GM12864 (cell line): ENCODE measurements around the gene GSDMA.

Source experiments
- DNase-seq: peaks from one replicate; pipeline ENCODE4 v3.0.0-alpha.2; 2011; ENCODE audit warnings: low read depth
- H3K4me3 ChIP-seq: 2 replicates; pipeline ENCODE4 v1.5.1; 2011; ENCODE audit warnings: mild to moderate bottlenecking, low read depth, low read length, control low read depth
- CTCF ChIP-seq: IDR thresholded peaks from 2 replicates; pipeline ENCODE4 v1.5.1; 2011; ENCODE audit warnings: low read depth, mild to moderate bottlenecking, moderate library complexity, low read length, control low read depth, inconsistent platforms; ENCODE audit errors: missing control alignments

Gene GSDMA

GRCh38 chr17:39933912-39934311 lies 28.9 kb upstream of the GSDMA start:
- DNase-seq: no peak
- H3K4me3 ChIP-seq: no peak overlapping the region
- TF ChIP-seq CTCF: no peak

GRCh38 chr17:39934324-39934723 lies 28.5 kb upstream of the GSDMA start:
- no peak for TF ChIP-seq CTCF
- H3K4me3 ChIP-seq: no peak overlapping the region
- DNase-seq: no peak

- TF ChIP-seq CTCF: no peak
- no peak for DNase-seq
- no peak overlapping the region for H3K4me3 ChIP-seq
Measured at GRCh38 chr17:39935909-39936308, 26.9 kb upstream of the GSDMA start.

- no peak for DNase-seq
- TF ChIP-seq CTCF: no peak
- no peak overlapping the region for H3K4me3 ChIP-seq
Measured at GRCh38 chr17:39937447-39937846, 25.4 kb upstream of the GSDMA start.

GRCh38 chr17:39938140-39938869 lies 24.5 kb upstream of the GSDMA start:
- no peak for DNase-seq
- H3K4me3 ChIP-seq: no peak overlapping the region
- no peak for TF ChIP-seq CTCF

- no peak overlapping the region for H3K4me3 ChIP-seq
- no peak for TF ChIP-seq CTCF
- DNase-seq: no peak
Measured at GRCh38 chr17:39939106-39939505, 23.7 kb upstream of the GSDMA start.
